ENCODE results near the gene PPP6R3. TPM values are rescaled to one million over a fixed set of nuclear protein-coding genes. Genes with fewer than 3 reads are reported as not detected.
"Not testable (repeated sequence)": the region's sequence is repeated elsewhere in the genome, so short reads cannot be mapped to it uniquely, and the experiment has no call there.

Gene PPP6R3
- polyA plus RNA-seq, 1 donor from 2014 or later, result 111 TPM

DNA sequence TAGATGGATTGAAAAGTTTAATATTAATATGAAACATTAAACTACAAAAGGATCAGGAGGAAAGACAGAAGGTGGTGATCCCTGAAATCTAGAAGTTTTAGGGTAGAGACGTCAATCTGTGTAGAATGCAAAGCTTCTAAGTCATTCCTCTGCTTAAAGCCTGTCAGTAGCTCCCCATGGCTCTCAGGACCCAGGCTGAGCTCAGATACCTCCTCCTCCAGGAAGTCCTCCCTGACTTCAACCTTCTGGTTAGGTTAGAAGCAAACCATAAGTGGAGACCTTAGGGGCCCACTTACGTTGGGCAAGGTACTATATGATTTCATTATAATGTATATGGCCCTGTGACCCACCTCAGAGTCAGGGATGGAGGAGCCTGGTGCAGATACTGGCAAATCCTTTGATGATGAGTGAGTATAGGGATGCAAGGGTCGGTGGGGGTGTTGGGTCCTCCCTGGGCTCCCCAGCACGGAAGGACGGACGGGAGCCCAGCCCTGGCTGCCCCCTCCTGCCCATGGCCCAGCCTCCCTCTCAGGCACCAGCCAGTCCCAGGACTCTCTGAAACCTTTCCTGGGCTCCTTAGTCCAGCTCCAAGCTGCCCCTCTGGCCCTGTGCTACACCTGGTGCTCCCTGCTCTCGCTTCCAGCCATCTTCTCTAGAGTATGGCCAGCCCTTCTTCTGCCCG, 3.2 kb upstream of the PPP6R3 start:
- Histone ChIP-seq H3K27ac (ENCODE audit: low read length) (no peak overlapping the region), H3K9ac (ENCODE audit: low read length) (no peak overlapping the region), H3K79me2 (replicated peaks; ENCODE audit: insufficient read depth, low read length) (peaks cover 10% of the 10 kb centered on the region), H3K4me2 (ENCODE audit: low read length) (no peak overlapping the region), H3K27me3 (ENCODE audit: insufficient read depth, low read depth, low read length) (no peaks in the 10 kb centered on the region), H4K20me1 (ENCODE audit: insufficient read depth) (peaks cover 7% of the 10 kb centered on the region), H3K9me2 (ENCODE audit: insufficient read depth, low read length) (no peaks in the 10 kb centered on the region), H2AFZ (ENCODE audit: low read depth, low read length) (no peak overlapping the region), H3K9me3 (ENCODE audit: low read length) (no peaks in the 10 kb centered on the region), H3K4me3 (ENCODE audit: low read length) (no peak overlapping the region), H3K36me3 (ENCODE audit: insufficient read depth, low read length) (no peaks in the 10 kb centered on the region), H3F3A (ENCODE audit: insufficient read depth, low read length, poor library complexity, severe bottlenecking) (no peaks in the 10 kb centered on the region)
- TF ChIP-seq CTCF (IDR thresholded peaks at IDR 0.05; ENCODE audit: poor library complexity, severe bottlenecking), result no peak

GRCh38 chr11:68457898-68458249, 2.7 kb upstream of the PPP6R3 start:
- Histone ChIP-seq H3K4me3 (ENCODE audit: low read length) (no peak overlapping the region), H3K79me2 (replicated peaks; ENCODE audit: insufficient read depth, low read length) (peaks cover 15% of the 10 kb centered on the region), H2AFZ (ENCODE audit: low read depth, low read length) (no peak overlapping the region), H3K9me3 (ENCODE audit: low read length) (no peaks in the 10 kb centered on the region), H3K27ac (ENCODE audit: low read length) (no peak overlapping the region), H3F3A (ENCODE audit: insufficient read depth, low read length, poor library complexity, severe bottlenecking) (no peaks in the 10 kb centered on the region), H3K27me3 (ENCODE audit: insufficient read depth, low read depth, low read length) (no peaks in the 10 kb centered on the region), H3K9me2 (ENCODE audit: insufficient read depth, low read length) (no peaks in the 10 kb centered on the region), H3K9ac (ENCODE audit: low read length) (no peak overlapping the region), H3K36me3 (ENCODE audit: insufficient read depth, low read length) (no peaks in the 10 kb centered on the region), H4K20me1 (ENCODE audit: insufficient read depth) (peaks cover 7% of the 10 kb centered on the region), H3K4me2 (ENCODE audit: low read length) (no peak overlapping the region)
- TF ChIP-seq EP300 (conservative IDR thresholded peaks at IDR 0.05; ENCODE audit: poor library complexity, severe bottlenecking) (no peak), TAF1 (IDR thresholded peaks at IDR 0.05; ENCODE audit: low read depth) (no peak), MXI1 (conservative IDR thresholded peaks at IDR 0.05; ENCODE audit: poor library complexity, severe bottlenecking) (no peak), SMC3 (conservative IDR thresholded peaks at IDR 0.05; ENCODE audit: poor library complexity) (no peak), RAD21 (conservative IDR thresholded peaks at IDR 0.05) (no peak), EZH2 (IDR thresholded peaks at IDR 0.05; ENCODE audit: borderline replicate concordance, insufficient read depth, low read length, poor library complexity, severe bottlenecking) (no peak), CTCF (IDR thresholded peaks at IDR 0.05; ENCODE audit: poor library complexity, severe bottlenecking) (no peak), POLR2AphosphoS5 (IDR thresholded peaks at IDR 0.05) (no peak), REST (IDR thresholded peaks at IDR 0.05; ENCODE audit: borderline replicate concordance) (no peak)

DNA sequence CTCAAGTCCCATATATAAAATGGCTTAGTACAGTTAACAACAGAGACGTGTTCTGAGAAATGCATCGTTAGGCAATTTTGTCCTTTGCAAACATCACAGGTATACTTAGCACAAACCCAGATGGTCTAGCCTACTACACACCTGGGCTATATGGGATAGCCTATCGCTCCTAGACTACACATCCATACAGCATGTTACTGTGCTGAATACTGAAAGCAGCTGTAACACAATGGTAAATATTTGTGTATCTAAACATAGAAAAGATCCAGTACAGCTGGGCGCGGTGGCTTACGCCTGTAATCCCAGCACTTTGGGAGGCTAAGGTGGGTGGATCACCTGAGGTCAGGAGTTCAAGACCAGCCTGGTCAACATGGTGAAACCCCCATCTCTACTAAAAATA, 2.2 kb upstream of the PPP6R3 start:
- H3K36me3 ChIP-seq (ENCODE audit: insufficient read depth, low read length); H3F3A ChIP-seq (ENCODE audit: insufficient read depth, low read length, poor library complexity, severe bottlenecking); H3K9ac ChIP-seq (ENCODE audit: low read length); H3K4me2 ChIP-seq (ENCODE audit: low read length); H3K27ac ChIP-seq (ENCODE audit: low read length); H4K20me1 ChIP-seq (ENCODE audit: insufficient read depth); H3K9me3 ChIP-seq (ENCODE audit: low read length); H3K4me3 ChIP-seq (ENCODE audit: low read length); H2AFZ ChIP-seq (ENCODE audit: low read depth, low read length); H3K27me3 ChIP-seq (ENCODE audit: insufficient read depth, low read depth, low read length); H3K9me2 ChIP-seq (ENCODE audit: insufficient read depth, low read length): not testable (repeated sequence)
- H3K79me2 ChIP-seq (replicated peaks; ENCODE audit: insufficient read depth, low read length), result peaks cover 20% of the 10 kb centered on the region

Data from neural cell (in vitro differentiated cells).